ENCODE measurements around the gene C1orf174.
A peak's percentile ranks its signal among the peaks of the same experiment; 100 is the strongest.

Gene C1orf174

DNA sequence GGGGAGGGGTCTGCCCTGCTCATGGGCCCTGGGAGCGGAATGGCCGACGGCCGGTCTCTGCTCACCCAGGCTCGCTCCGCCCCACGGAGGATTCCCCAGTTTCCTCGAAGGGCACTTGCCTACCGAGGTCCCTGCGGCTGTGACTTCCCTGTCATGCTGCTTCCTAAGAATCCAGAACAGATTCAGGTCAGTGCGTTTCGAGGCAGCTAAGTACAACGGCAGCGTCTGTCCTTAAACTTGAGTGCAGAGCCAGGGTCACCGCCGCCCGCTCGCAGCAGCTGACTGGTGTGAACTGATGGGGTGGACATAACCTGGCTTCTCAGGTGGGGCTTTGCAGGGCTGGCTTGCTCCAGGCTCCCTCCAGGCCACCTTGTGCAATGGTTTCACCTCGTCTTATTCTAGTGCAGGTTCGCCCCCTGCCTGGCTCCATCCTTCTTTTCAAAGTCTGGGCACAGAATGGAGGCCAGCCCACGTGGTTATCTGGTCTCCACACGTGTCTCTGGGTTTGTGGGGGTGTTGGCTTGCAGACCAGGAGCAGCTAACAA lies 7.6 kb upstream of the C1orf174 start:
- H3K36me3 ChIP-seq (ENCODE audit: insufficient read depth, low read length), result no peaks in the 10 kb centered on the region
- H3K9me3 ChIP-seq (ENCODE audit: control insufficient read depth, insufficient read depth, low read length), result no peaks in the 10 kb centered on the region
- peaks cover 5% of the 10 kb centered on the region; the same call in 1 of the 2 replicates for H3K4me1 ChIP-seq (ENCODE audit: insufficient read depth, low read length)
- no peak overlapping the region for H3K9ac ChIP-seq (ENCODE audit: low read depth, low read length)

- Histone ChIP-seq H3K4me1 (ENCODE audit: insufficient read depth, low read length) (peaks cover 5% of the 10 kb centered on the region; the same call in 1 of the 2 replicates), H3K9ac (ENCODE audit: low read depth, low read length) (no peak overlapping the region)
Measured at GRCh38 chr1:3907031-3907534, 7.0 kb upstream of the C1orf174 start.

DNA sequence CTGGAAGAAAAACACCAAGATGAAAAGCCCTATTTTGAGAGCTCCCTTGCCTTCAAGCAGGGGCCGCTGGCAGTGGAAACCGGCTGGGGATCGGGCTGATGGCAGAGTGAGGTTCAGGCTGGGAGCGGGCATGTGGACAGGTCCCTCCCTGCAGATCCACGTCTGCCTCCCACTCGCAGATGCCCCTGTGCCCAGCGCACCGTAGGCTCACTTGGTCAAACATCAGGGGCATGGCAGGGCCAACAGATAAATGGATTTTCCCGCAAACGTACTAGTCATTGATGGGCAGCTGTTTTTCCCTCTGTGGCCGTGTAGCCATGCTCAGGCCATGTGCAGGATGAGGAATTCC lies 6.6 kb upstream of the C1orf174 start:
- Histone ChIP-seq H3K9me3 (ENCODE audit: control insufficient read depth, insufficient read depth, low read length) (no peaks in the 10 kb centered on the region), H3K36me3 (ENCODE audit: insufficient read depth, low read length) (no peaks in the 10 kb centered on the region), H3K4me1 (ENCODE audit: insufficient read depth, low read length) (peaks cover 5% of the 10 kb centered on the region; the same call in 1 of the 2 replicates), H3K9ac (ENCODE audit: low read depth, low read length) (no peak overlapping the region)

More at GRCh38 chr1:3907031-3907534, 7.0 kb upstream of the C1orf174 start:
- Histone ChIP-seq H3K36me3 (ENCODE audit: insufficient read depth, low read length) (no peaks in the 10 kb centered on the region), H3K9me3 (ENCODE audit: control insufficient read depth, insufficient read depth, low read length) (no peaks in the 10 kb centered on the region)

- no peaks in the 10 kb centered on the region for H3K36me3 ChIP-seq (ENCODE audit: insufficient read depth, low read length)
- no peak overlapping the region for H3K9ac ChIP-seq (ENCODE audit: low read depth, low read length)
- peaks cover 5% of the 10 kb centered on the region; the same call in 1 of the 2 replicates for H3K4me1 ChIP-seq (ENCODE audit: insufficient read depth, low read length)
- no peaks in the 10 kb centered on the region for H3K9me3 ChIP-seq (ENCODE audit: control insufficient read depth, insufficient read depth, low read length)
Measured at GRCh38 chr1:3905953-3906671, 6.0 kb upstream of the C1orf174 start.

- Histone ChIP-seq H3K36me3 (ENCODE audit: insufficient read depth, low read length) (no peaks in the 10 kb centered on the region), H3K9ac (ENCODE audit: low read depth, low read length) (no peak overlapping the region), H3K9me3 (ENCODE audit: control insufficient read depth, insufficient read depth, low read length) (no peaks in the 10 kb centered on the region), H3K4me1 (ENCODE audit: insufficient read depth, low read length) (peaks cover 5% of the 10 kb centered on the region; the same call in 1 of the 2 replicates)
Measured at GRCh38 chr1:3905266-3905952, 5.3 kb upstream of the C1orf174 start.

- H3K9ac ChIP-seq (ENCODE audit: low read depth, low read length), result no peak overlapping the region
- H3K9me3 ChIP-seq (ENCODE audit: control insufficient read depth, insufficient read depth, low read length), result no peaks in the 10 kb centered on the region
- peaks cover 5% of the 10 kb centered on the region; the same call in 1 of the 2 replicates for H3K4me1 ChIP-seq (ENCODE audit: insufficient read depth, low read length)
Measured at GRCh38 chr1:3904843-3905185, 4.7 kb upstream of the C1orf174 start.

DNA sequence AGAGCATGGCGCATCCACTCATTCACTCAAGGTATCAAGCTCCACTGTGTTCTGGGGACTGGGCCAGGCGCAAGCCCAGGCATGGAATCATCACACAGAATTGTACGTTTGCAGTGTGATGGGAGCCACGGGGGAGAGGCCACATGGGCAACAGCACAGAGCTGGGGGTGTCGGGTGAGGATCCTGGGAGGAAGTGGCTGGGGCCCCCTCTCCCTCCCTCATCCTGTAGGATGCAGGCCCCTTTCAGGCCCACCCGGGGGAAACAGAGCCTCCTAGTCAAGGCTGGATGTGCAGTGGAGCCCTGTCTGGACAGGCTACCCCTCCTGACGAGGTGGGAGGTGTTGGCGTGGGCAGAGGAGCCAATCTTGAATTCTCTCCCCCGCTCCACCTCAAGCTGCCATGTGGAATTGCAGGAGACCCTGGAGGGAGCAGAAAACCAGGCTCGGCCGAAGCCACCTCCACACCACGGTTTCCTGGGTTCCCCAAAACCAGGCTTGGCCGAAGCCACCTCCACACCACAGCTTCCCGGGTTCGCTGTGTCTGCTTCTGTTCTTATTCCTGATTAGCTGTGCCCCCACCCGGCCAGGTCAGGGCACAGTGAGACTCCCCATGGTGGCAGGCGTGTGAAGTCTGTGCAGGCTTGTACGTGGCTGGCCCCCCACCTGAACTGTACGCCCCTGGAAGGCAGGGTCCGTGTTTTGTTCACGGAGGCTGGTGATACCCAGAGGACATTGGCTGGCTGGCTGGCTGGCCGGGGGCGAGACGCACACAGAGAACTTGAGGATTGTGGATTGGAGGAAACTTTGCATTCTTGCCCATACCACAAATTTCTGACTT lies 4.2 kb upstream of the C1orf174 start:
- Histone ChIP-seq H3K9me3 (ENCODE audit: control insufficient read depth, insufficient read depth, low read length) (no peaks in the 10 kb centered on the region), H3K9ac (ENCODE audit: low read depth, low read length) (no peak overlapping the region), H3K36me3 (ENCODE audit: insufficient read depth, low read length) (no peaks in the 10 kb centered on the region), H3K4me1 (ENCODE audit: insufficient read depth, low read length) (peaks cover 5% of the 10 kb centered on the region; the same call in 1 of the 2 replicates)

More at GRCh38 chr1:3904843-3905185, 4.7 kb upstream of the C1orf174 start:
- no peaks in the 10 kb centered on the region for H3K36me3 ChIP-seq (ENCODE audit: insufficient read depth, low read length)

- Histone ChIP-seq H3K9ac (ENCODE audit: low read depth, low read length) (no peak overlapping the region), H3K36me3 (ENCODE audit: insufficient read depth, low read length) (no peaks in the 10 kb centered on the region), H3K9me3 (ENCODE audit: control insufficient read depth, insufficient read depth, low read length) (no peaks in the 10 kb centered on the region), H3K4me1 (ENCODE audit: insufficient read depth, low read length) (peaks cover 5% of the 10 kb centered on the region; the same call in 1 of the 2 replicates)
Measured at GRCh38 chr1:3903141-3904005, 3.3 kb upstream of the C1orf174 start.

DNA sequence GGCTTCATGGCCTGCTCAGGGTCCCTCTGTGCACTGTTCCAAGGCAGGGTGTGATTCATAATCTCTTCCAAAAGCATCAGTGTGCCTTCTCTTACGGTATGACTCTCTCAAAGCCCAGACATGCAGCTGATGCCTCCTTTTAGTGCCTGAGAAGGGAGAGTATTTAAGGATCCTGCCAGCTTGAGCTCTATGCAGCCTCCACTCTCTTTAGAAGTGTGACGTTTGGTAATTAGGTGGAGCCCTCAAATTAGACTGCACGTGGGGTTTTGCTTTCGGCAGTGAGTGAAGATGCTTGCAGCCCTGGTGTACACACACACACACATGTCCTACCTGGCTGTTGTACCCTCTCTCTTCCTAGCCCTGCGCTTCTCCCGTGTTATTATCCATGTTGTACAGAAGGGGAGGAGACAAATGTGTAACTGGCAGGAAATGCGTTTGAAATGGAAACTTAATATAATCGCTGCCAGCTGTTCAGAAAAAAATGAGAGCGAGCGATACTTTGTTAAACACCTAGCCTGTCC lies 2.6 kb upstream of the C1orf174 start:
- no peaks in the 10 kb centered on the region for H3K9me3 ChIP-seq (ENCODE audit: control insufficient read depth, insufficient read depth, low read length)
- H3K36me3 ChIP-seq (ENCODE audit: insufficient read depth, low read length), result no peaks in the 10 kb centered on the region
- peaks cover 5% of the 10 kb centered on the region; the same call in 1 of the 2 replicates for H3K4me1 ChIP-seq (ENCODE audit: insufficient read depth, low read length)
- no peak overlapping the region for H3K9ac ChIP-seq (ENCODE audit: low read depth, low read length)

GRCh38 chr1:3902111-3902511 lies 2.0 kb upstream of the C1orf174 start:
- H3K4me1 ChIP-seq (ENCODE audit: insufficient read depth, low read length), result peaks cover 5% of the 10 kb centered on the region; the same call in 1 of the 2 replicates

GRCh38 chr1:3900969-3901529 lies 977 bp upstream of the C1orf174 start:
- peak overlapping the region; percentile 83 for H3K9ac ChIP-seq (ENCODE audit: low read depth, low read length)
- no peaks in the 10 kb centered on the region for H3K9me3 ChIP-seq (ENCODE audit: control insufficient read depth, insufficient read depth, low read length)
- no peaks in the 10 kb centered on the region for H3K36me3 ChIP-seq (ENCODE audit: insufficient read depth, low read length)
- peaks cover 5% of the 10 kb centered on the region; the same call in 1 of the 2 replicates for H3K4me1 ChIP-seq (ENCODE audit: insufficient read depth, low read length)

More at GRCh38 chr1:3902111-3902511, 2.0 kb upstream of the C1orf174 start:
- Histone ChIP-seq H3K9ac (ENCODE audit: low read depth, low read length) (no peak overlapping the region), H3K9me3 (ENCODE audit: control insufficient read depth, insufficient read depth, low read length) (no peaks in the 10 kb centered on the region), H3K36me3 (ENCODE audit: insufficient read depth, low read length) (no peaks in the 10 kb centered on the region)

DNA sequence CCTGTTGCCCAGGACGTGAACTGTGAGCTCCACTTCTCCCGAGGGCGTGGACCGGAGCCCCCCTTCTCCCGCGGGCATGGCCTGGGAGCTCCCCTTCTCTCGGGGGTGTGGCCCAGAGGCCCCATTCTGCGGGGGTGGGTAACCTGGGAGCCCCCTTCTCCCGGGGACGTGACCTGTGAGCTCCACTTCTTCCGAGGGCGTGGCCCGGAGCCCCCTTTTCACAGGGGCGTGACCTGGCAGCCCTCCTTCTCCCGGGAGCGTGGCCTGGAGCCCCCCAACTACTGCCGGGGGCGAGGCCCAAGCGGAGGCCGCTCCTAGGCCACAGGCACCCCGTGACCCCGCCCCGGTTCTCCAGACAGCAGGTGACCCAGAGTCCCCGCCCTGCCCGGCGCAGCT lies 320 bp downstream of the C1orf174 start:
- peaks cover 5% of the 10 kb centered on the region; the same call in 1 of the 2 replicates for H3K4me1 ChIP-seq (ENCODE audit: insufficient read depth, low read length)
- no peaks in the 10 kb centered on the region for H3K36me3 ChIP-seq (ENCODE audit: insufficient read depth, low read length)
- H3K9me3 ChIP-seq (ENCODE audit: control insufficient read depth, insufficient read depth, low read length), result no peaks in the 10 kb centered on the region
- peak overlapping the region; percentile 83 for H3K9ac ChIP-seq (ENCODE audit: low read depth, low read length)

All from ES-I3 (cell line).